HepG2 (cell line): ENCODE measurements around the gene RPS6KB1. TPM values are rescaled to one million over a fixed set of nuclear protein-coding genes. Genes with fewer than 3 reads are reported as not detected.
"Not testable (repeated sequence)": the region's sequence is repeated elsewhere in the genome, so short reads cannot be mapped to it uniquely, and the experiment has no call there.

ENCODE experiments used
- ARID4A ChIP-seq: sonication (generic); formaldehyde crosslinking; IDR thresholded peaks from 2 replicates; pipeline ENCODE4 v1.5.0; 2020; ENCODE audit warnings: mild to moderate bottlenecking, missing genetic modification reagents, borderline replicate concordance
- DRAP1 ChIP-seq: IDR thresholded peaks from 2 replicates; pipeline ENCODE4 v1.6.1; 2016; ENCODE audit warnings: missing genetic modification reagents, missing compliant biosample characterization
- EP300 ChIP-seq, 3 experiments: sonication (generic) in 1 of 3; formaldehyde crosslinking in 1 of 3; IDR thresholded peaks; 2 replicates each; pipeline versions ENCODE4 v1.5.1 to v1.6.1; 2011 to 2020; ENCODE audit warnings: low read depth in 2 of 3, low read length in 2 of 3, borderline replicate concordance in 1 of 3, improper control_type of control experiment in 1 of 3, mild to moderate bottlenecking in 1 of 3, missing genetic modification reagents in 1 of 3, moderate library complexity in 1 of 3
- ETV5 ChIP-seq: IDR thresholded peaks from 2 replicates; pipeline ENCODE4 v1.6.1; 2018; ENCODE audit warnings: missing biosample characterization, missing genetic modification reagents, inconsistent platforms, borderline replicate concordance
- GABPA ChIP-seq, 2 experiments: IDR thresholded peaks; 2 replicates each; pipeline ENCODE4 v1.6.1; 2011 to 2016; ENCODE audit warnings: low read depth in 2 of 2, low read length in 1 of 2, missing biosample characterization in 1 of 2, missing genetic modification characterization in 1 of 2
- GLI4 ChIP-seq: sonication (generic); formaldehyde crosslinking; IDR thresholded peaks from 2 replicates; pipeline ENCODE4 v1.5.1; 2020; ENCODE audit warnings: missing genetic modification reagents, mild to moderate bottlenecking, moderate library complexity, borderline replicate concordance
- KDM2A ChIP-seq: sonication (generic); formaldehyde crosslinking; IDR thresholded peaks from 2 replicates; pipeline ENCODE4 v1.4.0; 2020; ENCODE audit warnings: low read depth, missing genetic modification reagents, borderline replicate concordance
- MIER2 ChIP-seq: IDR thresholded peaks from 2 replicates; pipeline ENCODE4 v1.6.1; 2016; ENCODE audit warnings: missing biosample characterization, missing genetic modification reagents
- MIXL1 ChIP-seq: IDR thresholded peaks from 2 replicates; pipeline ENCODE4 v1.6.1; 2016
- POLR2AphosphoS5 ChIP-seq: IDR thresholded peaks from 2 replicates; pipeline ENCODE4 v1.6.1; 2012; ENCODE audit warnings: low read depth, low read length
- POLR2G ChIP-seq: fragments of 200-400 bp; formaldehyde crosslinking; IDR thresholded peaks from 2 replicates; pipeline ENCODE4 v1.6.1; 2018; ENCODE audit warnings: mild to moderate bottlenecking, low read depth, low read length, moderate library complexity
- SIX1 ChIP-seq: sonication (generic); formaldehyde crosslinking; IDR thresholded peaks from 2 replicates; pipeline ENCODE4 v1.4.0; 2020; ENCODE audit warnings: missing genetic modification reagents, borderline replicate concordance
- TARDBP ChIP-seq: sonication (generic); formaldehyde crosslinking; IDR thresholded peaks from 2 replicates; pipeline ENCODE4 v1.8.0; 2022; ENCODE audit warnings: mild to moderate bottlenecking, missing genetic modification reagents
- TFDP2 ChIP-seq: sonication (generic); formaldehyde crosslinking; IDR thresholded peaks from 2 replicates; pipeline ENCODE4 v1.4.0; 2020; ENCODE audit warnings: missing genetic modification reagents
- THAP11 ChIP-seq: IDR thresholded peaks from 2 replicates; pipeline ENCODE4 v1.6.1; 2016; ENCODE audit warnings: missing biosample characterization, missing genetic modification reagents
- ZNF281 ChIP-seq: sonication (generic); formaldehyde crosslinking; IDR thresholded peaks from 2 replicates; pipeline ENCODE4 v1.4.0; 2020; ENCODE audit warnings: missing genetic modification reagents, borderline replicate concordance
- ZNF564 ChIP-seq: sonication (generic); formaldehyde crosslinking; IDR thresholded peaks from 2 replicates; pipeline ENCODE4 v1.8.1; 2023; ENCODE audit warnings: mild to moderate bottlenecking, missing genetic modification reagents
- ZNF614 ChIP-seq: IDR thresholded peaks from 2 replicates; pipeline ENCODE4 v1.6.1; 2018; ENCODE audit warnings: missing biosample characterization, missing genetic modification reagents, inconsistent platforms, borderline replicate concordance
- polyA plus RNA-seq, 8 experiments: library from polyadenylated mRNA; depleted of rRNA in 3 of 8; stranded (reverse) in 7 of 8; unstranded in 1 of 8; fragments of >200 nt; fragmentation: Illumina TruSeq in 4 of 8; extraction: Trizol in 4 of 8; gene quantifications; 2 replicates each; pipeline versions ENCODE4 v1.2.1 to v1.2.3, GENCODE V29; 2011 to 2016; ENCODE audit warnings: low read depth in 4 of 8, missing spikeins in 1 of 8, mixed read lengths in 1 of 8; ENCODE audit not compliant: insufficient read depth in 1 of 8
- total RNA-seq, 5 experiments: library from RNA; depleted of rRNA; stranded (reverse); fragments of >200 nt; fragmentation: Illumina TruSeq; extraction: Trizol; gene quantifications; 2 replicates each; pipeline ENCODE4 v1.2.3, GENCODE V29; 2016; ENCODE audit warnings: low read depth in 1 of 5

RPS6KB1 gene
- total and polyA plus RNA-seq, 2 of the 13 experiments (the other 11 are each of a cell fraction or from before 2014, with no cell fraction given) = 16.5 to 42.2 TPM

- TF ChIP-seq THAP11 (peak; percentile 43; the same call in 1 of the 2 replicates), ARID4A (CRISPR knock-in tag) (peak; percentile 51; the same call in 1 of the 2 replicates), POLR2G (0 out of 2 replicates have a peak, but pooled peaks have one; percentile 33), TARDBP (0 out of 2 replicates have a peak, but pooled peaks have one; percentile 37), EP300 (IDR thresholded peaks at IDR 0.05; ENCODE audit: low read depth in 2 of 2, low read length in 2 of 2) (peak in 1 of 2 experiments; percentile 77; a peak in 2 of 4 replicates), EP300 (CRISPR knock-in tag; IDR thresholded peaks at IDR 0.05; ENCODE audit: borderline replicate concordance) (peak; percentile 85; the same call in 1 of the 2 replicates), MIER2 (CRISPR knock-in tag) (peak; percentile 68; the same call in 1 of the 2 replicates), MIXL1 (CRISPR knock-in tag) (peak; percentile 82), TFDP2 (CRISPR knock-in tag) (0 out of 2 replicates have a peak, but pooled peaks have one; percentile 39), DRAP1 (CRISPR knock-in tag) (peak; percentile 54), GLI4 (CRISPR knock-in tag) (0 out of 2 replicates have a peak, but pooled peaks have one; percentile 21), GABPA (CRISPR knock-in tag; IDR thresholded peaks at IDR 0.05; ENCODE audit: low read depth) (0 out of 2 replicates have a peak, but pooled peaks have one; percentile 8), ZNF281 (CRISPR knock-in tag) (peak; percentile 76; the same call in 1 of the 2 replicates), ZNF614 (peak; percentile 89), KDM2A (CRISPR knock-in tag) (peak; percentile 45; the same call in 1 of the 2 replicates), POLR2AphosphoS5 (peak; percentile 34), ZNF564 (CRISPR knock-in tag) (0 out of 2 replicates have a peak, but pooled peaks have one; percentile 57), SIX1 (CRISPR knock-in tag) (peak; percentile 50; the same call in 1 of the 2 replicates), ETV5 (peak; percentile 69)
- not testable (repeated sequence) for TF ChIP-seq GABPA (IDR thresholded peaks at IDR 0.05; ENCODE audit: low read depth, low read length)
Measured at GRCh38 chr17:59853919-59854729, 38.8 kb upstream of the RPS6KB1 start (continued).
